Measurements from ENCODE around the gene RSU1.

- TF ChIP-seq CTCF (IDR thresholded peaks at IDR 0.05) (no peak), POLR2A (IDR thresholded peaks at IDR 0.05) (no peak)
These were observed 246.5 kb downstream of the RSU1 start for GRCh38 chr10:16570731-16571130.
